Measurements from ENCODE around the gene ZCCHC8. TPM values are rescaled to one million over a fixed set of nuclear protein-coding genes. Genes with fewer than 3 reads are reported as not detected.

ZCCHC8 gene
- total RNA-seq, 1 experiment from 2014 or later = 41.8 TPM

DNA sequence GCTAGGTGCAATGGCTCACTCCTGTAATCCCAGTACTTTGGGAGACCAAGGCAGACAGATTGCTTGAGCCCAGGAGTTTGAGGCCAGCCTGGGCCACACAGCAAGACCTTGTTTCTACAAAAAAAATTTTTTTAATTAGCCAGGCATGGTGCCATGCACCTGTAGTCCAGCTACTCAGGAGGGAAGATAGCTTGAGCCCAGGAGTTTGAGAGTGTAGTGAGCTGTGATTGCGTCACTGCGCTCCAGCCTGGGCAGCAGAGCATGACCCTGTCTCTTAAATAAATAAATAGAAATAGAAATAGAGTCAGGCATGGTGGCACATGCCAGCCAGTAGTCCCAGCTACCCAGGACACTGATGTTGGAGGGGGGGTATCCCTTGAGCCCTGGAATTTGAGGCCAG, 41.5 kb downstream of the ZCCHC8 start:
- no peak for DNase-seq (ENCODE audit: unreplicated experiment)
- Mint-ChIP-seq H3K27me3 (ENCODE audit: insufficient read depth, unreplicated experiment) (no peaks in the 10 kb centered on the region), H3K9me3 (ENCODE audit: unreplicated experiment) (no peaks in the 10 kb centered on the region), H3K27ac (ENCODE audit: low read depth, unreplicated experiment) (no peak overlapping the region), H3K4me1 (ENCODE audit: insufficient read depth, unreplicated experiment) (peaks cover 5% of the 10 kb centered on the region), H3K36me3 (ENCODE audit: insufficient read depth, unreplicated experiment) (peaks cover 5% of the 10 kb centered on the region), H3K4me3 (ENCODE audit: unreplicated experiment) (no peak overlapping the region)
- POLR2A ChIA-PET = interaction anchor here (0.5 to 1.1 kb wide), 2 partner anchors 59 to 141 kb away, joined by 3 to 5 read pairs; no protein-coding TSS in a partner anchor
- CTCF ChIA-PET = interaction anchor here (1.3 kb wide), 1 partner anchor 12 kb away, joined by 3 read pairs; no protein-coding TSS in a partner anchor
- TF ChIP-seq, protein P1, sequence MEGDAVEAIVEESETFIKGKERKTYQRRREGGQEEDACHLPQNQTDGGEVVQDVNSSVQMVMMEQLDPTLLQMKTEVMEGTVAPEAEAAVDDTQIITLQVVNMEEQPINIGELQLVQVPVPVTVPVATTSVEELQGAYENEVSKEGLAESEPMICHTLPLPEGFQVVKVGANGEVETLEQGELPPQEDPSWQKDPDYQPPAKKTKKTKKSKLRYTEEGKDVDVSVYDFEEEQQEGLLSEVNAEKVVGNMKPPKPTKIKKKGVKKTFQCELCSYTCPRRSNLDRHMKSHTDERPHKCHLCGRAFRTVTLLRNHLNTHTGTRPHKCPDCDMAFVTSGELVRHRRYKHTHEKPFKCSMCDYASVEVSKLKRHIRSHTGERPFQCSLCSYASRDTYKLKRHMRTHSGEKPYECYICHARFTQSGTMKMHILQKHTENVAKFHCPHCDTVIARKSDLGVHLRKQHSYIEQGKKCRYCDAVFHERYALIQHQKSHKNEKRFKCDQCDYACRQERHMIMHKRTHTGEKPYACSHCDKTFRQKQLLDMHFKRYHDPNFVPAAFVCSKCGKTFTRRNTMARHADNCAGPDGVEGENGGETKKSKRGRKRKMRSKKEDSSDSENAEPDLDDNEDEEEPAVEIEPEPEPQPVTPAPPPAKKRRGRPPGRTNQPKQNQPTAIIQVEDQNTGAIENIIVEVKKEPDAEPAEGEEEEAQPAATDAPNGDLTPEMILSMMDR (IDR thresholded peaks at IDR 0.05; ENCODE audit: unreplicated experiment) = no peak
- BruUV-seq (replicated peaks) = no TSS peak
- intact Hi-C loops (cut with micrococcal nuclease) = no loop called here

DNA sequence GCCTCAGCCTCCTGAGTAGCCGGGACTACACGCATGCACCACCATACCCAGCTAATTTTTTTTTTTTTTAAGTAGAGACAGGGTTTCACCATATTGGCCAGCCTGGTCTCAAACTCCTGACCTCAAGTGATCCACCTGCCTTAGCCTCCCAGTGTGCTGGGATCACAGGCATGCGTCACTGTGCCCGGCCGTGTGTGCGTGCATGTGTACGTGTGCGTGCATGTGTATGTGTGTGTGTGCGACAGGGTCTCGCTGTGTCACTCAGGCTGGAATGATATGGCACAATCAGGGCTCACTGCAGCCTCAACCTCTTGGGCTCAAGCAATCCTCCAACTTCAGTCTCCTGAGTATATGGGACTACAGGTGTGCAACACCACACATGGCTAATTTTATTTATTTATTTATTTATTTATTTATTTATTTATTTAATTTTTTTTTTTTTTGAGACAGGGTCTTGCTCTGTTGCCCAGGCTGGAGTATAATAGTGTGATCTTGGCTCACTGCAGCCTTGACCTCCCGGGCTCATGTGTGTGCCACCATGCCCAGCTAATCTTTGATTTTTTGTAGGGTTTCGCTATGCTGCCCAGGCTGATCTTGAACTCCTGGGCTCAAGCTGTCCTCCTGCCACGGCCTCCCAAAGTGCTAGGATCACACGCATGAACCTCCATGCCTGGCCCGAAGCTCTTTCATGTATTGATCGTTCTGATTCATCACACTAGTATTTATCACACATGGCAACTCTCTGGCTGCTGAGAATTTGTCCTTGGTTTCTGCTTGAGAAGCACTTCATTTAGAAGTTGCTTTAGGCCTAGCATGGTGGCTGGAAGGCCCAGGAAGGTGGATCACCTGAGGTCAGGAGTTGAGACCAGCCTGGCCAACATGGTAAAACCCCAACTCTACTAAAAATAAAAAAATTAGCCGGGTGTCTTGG, 42.4 kb downstream of the ZCCHC8 start:
- no peak for DNase-seq (ENCODE audit: unreplicated experiment)
- Mint-ChIP-seq H3K4me1 (ENCODE audit: insufficient read depth, unreplicated experiment) (peaks cover 5% of the 10 kb centered on the region), H3K4me3 (ENCODE audit: unreplicated experiment) (no peak overlapping the region), H3K9me3 (ENCODE audit: unreplicated experiment) (no peaks in the 10 kb centered on the region), H3K27me3 (ENCODE audit: insufficient read depth, unreplicated experiment) (no peaks in the 10 kb centered on the region), H3K36me3 (ENCODE audit: insufficient read depth, unreplicated experiment) (no peaks in the 10 kb centered on the region), H3K27ac (ENCODE audit: low read depth, unreplicated experiment) (no peak overlapping the region)
- TF ChIP-seq, protein P1 (IDR thresholded peaks at IDR 0.05; ENCODE audit: unreplicated experiment) = no peak
- intact Hi-C loops (cut with micrococcal nuclease) = no loop called here
- ChIA-PET POLR2A (interaction anchor here (0.5 to 1.7 kb wide), 2 partner anchors 9 to 140 kb away, joined by 4 to 5 read pairs; no protein-coding TSS in a partner anchor), CTCF (interaction anchor here (1.3 kb wide), 1 partner anchor 12 kb away, joined by 3 read pairs; no protein-coding TSS in a partner anchor)
- no TSS peak for BruUV-seq (replicated peaks)

DNA sequence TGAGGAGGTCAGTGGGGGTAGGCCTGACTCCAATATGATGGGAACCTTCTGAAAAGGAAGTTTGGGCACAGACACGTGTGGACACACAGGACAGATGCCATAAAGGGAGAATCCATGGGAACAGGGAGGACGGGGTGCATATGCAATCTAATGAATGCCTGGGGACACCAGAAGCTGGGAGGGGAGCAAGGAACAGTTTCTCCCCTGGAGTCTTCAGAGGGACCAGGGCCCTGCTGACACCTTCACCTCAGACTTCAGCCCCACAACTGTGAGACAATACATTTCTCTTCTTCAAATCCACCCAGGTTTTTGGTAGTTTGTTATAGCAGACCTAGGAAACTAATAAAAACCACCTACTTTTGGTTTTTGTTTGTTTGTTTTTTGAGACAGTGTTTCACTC, 43.1 kb downstream of the ZCCHC8 start:
- TF ChIP-seq, protein P1 (IDR thresholded peaks at IDR 0.05; ENCODE audit: unreplicated experiment) = no peak
- POLR2A ChIA-PET = interaction anchor here (1.7 kb wide), 1 partner anchor 8 kb away, joined by 4 read pairs; no protein-coding TSS in a partner anchor
- no TSS peak for BruUV-seq (replicated peaks)
- Mint-ChIP-seq H3K4me1 (ENCODE audit: insufficient read depth, unreplicated experiment) (peaks cover 12% of the 10 kb centered on the region), H3K4me3 (ENCODE audit: unreplicated experiment) (no peak overlapping the region), H3K36me3 (ENCODE audit: insufficient read depth, unreplicated experiment) (no peaks in the 10 kb centered on the region), H3K27me3 (ENCODE audit: insufficient read depth, unreplicated experiment) (no peaks in the 10 kb centered on the region), H3K27ac (ENCODE audit: low read depth, unreplicated experiment) (no peak overlapping the region), H3K9me3 (ENCODE audit: unreplicated experiment) (no peaks in the 10 kb centered on the region)
- CTCF ChIA-PET = interaction anchor here (0.6 kb wide), 1 partner anchor 39 kb away, joined by 3 read pairs; no protein-coding TSS in a partner anchor
- intact Hi-C loops (cut with micrococcal nuclease) = no loop called here
- DNase-seq (ENCODE audit: unreplicated experiment) = no peak

DNA sequence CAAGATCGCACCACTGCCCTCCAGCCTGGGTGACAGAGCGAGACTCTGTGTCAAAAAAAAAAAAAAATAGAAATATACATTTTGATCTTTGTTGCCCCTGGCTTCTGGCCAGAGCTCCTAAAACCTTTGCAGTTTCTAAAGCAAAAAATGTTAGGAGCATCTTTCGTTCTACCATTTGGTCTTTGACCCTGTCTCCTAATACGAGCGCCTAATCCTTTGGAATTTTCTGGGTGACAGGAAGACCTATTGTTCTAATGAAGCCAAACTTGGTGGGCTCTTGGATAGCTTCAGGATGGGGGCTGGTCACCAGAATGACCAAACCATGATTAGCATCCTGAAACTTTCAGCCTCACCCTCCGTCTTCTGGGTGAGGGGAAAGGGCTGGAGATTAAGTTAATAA, 46.0 kb downstream of the ZCCHC8 start:
- no peaks in the 10 kb centered on the region for H3K36me3 Mint-ChIP-seq (ENCODE audit: insufficient read depth, unreplicated experiment)
- H3K4me3 Mint-ChIP-seq (ENCODE audit: unreplicated experiment) = no peak overlapping the region
- peaks cover 12% of the 10 kb centered on the region for H3K4me1 Mint-ChIP-seq (ENCODE audit: insufficient read depth, unreplicated experiment)
- ChIA-PET POLR2A (interaction anchor here (1.9 kb wide), 1 partner anchor 9 kb away, joined by 9 read pairs; no protein-coding TSS in a partner anchor), CTCF (interaction anchor here (0.7 to 0.9 kb wide), 2 partner anchors 118 to 288 kb away, joined by 3 read pairs; no protein-coding TSS in a partner anchor)
- H3K27me3 Mint-ChIP-seq (ENCODE audit: insufficient read depth, unreplicated experiment) = no peaks in the 10 kb centered on the region
- no peaks in the 10 kb centered on the region for H3K9me3 Mint-ChIP-seq (ENCODE audit: unreplicated experiment)
- intact Hi-C loops (cut with micrococcal nuclease) = no loop called here
- DNase-seq (ENCODE audit: unreplicated experiment) = no peak
- TF ChIP-seq, protein P1 (IDR thresholded peaks at IDR 0.05; ENCODE audit: unreplicated experiment) = no peak
- no TSS peak for BruUV-seq (replicated peaks)
- H3K27ac Mint-ChIP-seq (ENCODE audit: low read depth, unreplicated experiment) = no peak overlapping the region

Data from MCF 10A (cell line).